NCI-H187 (cell line): ENCODE results near the gene HIC1.

Source experiments
- DNase-seq, 2 experiments: peaks; one replicate each; lab custom pipeline; 2025; lab: John Stamatoyannopoulos, UW

Gene HIC1

DNA sequence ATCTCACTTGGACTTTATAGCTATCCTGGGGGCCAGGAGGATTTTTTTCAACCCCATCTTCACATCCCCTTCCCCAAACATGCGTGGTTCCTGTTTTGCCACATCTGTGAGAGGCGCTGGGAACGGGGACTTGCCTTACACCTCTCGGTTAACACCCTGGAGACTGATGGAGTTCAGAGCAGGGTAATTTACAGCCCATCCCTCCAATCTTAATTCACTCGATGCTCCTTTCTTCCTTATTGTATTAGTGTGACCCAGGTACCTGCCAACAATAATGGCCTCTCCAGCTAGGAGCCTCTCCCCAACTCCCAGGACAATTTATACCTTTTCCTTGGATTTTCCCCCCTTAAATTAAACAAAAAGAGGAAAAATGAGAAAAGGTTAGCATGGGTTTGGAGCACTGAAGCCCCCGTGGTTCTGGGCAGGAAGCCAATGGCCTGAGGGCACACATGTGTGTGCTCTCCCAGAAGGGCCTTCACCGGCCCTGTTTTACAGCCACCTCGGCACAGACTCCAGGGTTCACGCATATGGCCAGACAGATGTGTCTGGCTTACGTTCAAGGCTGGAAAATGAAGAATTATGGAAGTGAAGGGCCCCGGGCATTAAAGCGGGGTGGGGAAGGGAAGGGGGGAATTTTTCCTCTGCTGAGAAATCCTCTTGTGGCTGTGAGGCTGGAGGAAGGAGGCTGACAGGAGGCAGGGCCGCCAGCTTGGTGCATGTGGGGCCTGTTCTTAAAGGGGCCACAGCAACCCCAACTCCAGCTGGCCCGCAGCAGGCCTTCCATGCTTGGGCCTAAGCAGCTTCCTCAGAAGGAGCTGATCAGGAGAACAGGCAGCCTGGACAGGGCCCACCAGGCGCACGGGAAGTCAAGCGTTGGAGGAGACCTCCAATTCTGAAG lies 21.4 kb downstream of the HIC1 start:
- no peak for DNase-seq

DNA sequence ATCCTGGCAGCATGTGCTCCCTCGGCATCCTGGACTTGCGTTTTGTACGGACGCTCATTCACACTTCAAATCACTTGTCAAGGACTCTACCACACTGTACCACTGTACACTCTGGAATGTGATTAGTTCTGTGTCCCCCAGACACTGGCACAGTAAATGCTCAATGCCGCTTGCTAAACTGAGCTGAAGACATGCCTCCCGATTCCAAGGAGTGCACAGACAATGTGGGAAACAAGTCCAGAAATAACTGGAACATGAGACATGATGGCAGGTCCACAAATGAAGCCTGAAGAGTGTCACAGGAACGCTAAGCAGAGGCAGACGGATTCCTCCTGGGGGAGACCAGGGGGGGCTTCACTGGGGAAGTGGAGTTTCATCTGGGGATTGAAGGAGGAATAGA lies 22.1 kb downstream of the HIC1 start:
- no peak for DNase-seq

DNA sequence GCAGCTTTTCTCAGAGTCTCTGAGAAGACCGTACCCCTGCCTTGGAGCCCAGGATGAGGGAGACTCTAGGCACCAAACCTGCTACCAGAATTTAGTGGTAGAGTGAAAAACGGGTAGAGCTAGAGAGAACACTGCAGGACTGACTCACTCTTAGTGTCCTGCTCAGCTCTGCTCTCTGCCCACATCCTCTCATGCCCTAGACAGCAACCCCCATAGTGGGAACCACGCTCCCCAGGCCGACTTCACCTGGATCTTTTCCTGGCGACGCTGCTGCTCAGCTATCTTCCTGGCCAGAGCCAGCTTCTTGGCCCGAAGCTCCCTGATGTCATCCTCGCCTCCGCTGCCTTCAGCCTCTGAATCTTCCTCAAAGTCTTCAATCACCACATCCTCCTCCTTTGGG lies 26.7 kb downstream of the HIC1 start:
- DNase-seq, result no peak

DNA sequence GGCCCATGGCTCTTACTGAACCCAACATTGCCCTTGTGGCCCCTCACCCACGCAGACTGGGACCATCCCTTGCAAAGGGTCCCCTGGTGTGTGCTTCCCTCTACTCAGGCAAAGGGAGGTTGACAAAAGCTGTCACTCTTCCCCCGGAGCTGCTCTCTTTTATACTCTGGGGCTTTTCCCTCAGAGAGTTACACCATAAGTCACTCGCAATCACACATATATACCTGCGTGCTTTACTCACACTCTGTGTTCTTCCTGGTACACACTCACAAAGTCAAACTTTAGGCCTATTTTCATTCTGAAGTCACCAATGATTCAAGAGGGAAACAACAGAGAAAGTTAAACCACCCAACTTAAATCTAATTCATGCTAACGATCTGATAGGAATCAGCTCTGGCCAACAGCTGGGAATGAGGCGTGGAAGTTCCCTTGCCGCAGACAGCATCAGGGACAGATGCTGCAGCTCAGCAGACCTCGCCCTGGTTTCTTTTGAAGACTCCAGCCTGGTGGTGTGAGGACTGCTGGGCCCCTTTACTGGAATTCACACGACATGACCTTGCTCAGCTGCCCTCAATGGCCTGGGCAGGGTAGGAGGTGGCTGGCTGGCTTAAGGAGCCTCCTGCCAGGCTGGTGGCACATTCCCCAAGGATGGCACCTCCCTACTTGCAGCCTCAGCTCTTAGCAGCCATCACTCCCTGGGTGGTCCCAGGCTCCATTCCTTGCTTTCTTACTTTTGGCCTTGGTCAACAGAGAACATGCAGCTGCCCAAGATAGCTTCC lies 27.3 kb downstream of the HIC1 start:
- DNase-seq, result no peak

DNA sequence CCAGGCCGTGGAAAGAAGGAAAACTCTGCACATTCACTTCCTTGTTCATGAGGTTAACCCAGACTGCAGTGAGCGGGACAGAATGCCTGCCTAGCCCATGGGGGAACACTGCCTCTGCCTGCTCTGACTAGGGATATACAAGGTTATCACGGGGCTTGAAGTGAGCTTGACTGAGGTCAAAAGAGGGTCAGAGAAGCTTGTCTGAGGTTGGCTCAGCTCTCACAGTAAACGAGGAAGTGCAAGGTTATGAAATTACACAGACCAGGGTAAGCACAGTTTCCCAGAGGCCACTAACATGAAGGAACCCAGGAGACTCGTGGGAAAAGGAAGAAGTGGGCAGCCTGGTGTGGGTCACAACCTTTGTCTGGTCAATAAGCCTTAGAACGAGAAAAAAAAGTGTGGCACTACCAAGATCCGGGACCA lies 28.7 kb downstream of the HIC1 start:
- no peak for DNase-seq

- DNase-seq, result no peak
Measured at GRCh38 chr17:2084036-2084765, 29.3 kb downstream of the HIC1 start.

DNA sequence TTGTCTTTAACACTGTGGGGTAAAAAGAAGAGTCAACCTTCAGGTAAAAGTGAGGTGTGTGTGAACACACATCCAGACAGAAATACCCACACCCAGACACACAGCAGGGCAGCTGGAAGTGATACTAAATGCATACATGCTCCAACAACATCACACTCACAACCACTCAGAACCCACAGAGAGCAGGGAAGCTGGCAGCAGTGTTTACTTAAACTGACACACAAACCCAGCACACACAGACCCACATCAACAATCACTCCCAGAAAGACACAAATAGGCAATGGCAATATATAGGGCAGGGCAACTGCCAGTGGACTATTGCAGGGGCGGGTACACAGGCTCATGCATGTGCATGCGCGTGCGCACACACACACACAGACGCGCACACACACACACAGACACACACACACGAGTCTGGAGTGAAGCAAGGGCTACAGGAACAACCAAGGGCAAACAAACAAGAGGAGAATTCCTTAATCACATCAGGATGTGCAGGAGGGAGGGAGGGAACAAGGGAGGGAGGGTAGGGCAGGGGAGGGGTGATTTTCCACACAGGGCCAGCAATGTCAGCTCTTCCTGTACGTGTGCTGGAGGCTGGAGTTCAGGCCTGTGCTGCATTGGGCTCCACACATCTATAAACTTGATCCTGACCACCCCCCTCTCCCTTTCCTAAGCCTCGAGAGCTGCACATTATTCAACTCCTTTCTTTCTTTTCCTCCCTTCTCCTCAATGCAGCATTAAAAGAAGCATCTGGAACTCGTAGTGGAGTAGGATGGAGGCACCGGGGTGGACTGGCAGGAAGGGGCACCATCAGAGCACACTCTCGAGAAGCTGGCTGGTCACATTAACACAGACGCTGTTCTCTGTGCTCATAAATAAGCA lies 30.1 kb downstream of the HIC1 start:
- no peak for DNase-seq

- DNase-seq, result no peak
Measured at GRCh38 chr17:2085648-2085949, 30.7 kb downstream of the HIC1 start.

GRCh38 chr17:2086306-2086705 lies 31.4 kb downstream of the HIC1 start:
- no peak for DNase-seq

- no peak for DNase-seq
Measured at GRCh38 chr17:2087597-2088211, 32.8 kb downstream of the HIC1 start.

GRCh38 chr17:2089021-2089422 lies 34.1 kb downstream of the HIC1 start:
- no peak for DNase-seq

DNA sequence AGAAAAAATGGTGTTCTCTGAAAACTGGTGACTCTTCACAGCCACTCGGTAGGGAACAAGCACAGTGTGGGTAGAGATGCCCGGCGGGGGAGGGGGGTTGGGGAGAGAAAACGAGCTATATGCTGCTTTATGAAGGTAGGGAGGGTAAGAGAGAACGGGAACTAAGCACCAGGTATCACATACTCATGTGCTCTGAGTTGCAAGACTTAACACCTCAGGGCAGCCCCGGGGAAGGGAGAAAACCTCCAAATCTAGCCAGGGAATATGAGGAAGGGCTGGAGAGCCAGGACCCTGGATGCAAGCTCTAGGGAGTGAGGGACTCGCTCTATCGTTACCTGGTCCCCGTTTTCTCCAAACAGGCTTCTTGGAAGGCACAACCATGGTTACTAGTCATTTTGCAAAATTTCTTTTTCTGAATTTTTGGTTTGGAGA lies 35.3 kb downstream of the HIC1 start:
- DNase-seq, result no peak

DNA sequence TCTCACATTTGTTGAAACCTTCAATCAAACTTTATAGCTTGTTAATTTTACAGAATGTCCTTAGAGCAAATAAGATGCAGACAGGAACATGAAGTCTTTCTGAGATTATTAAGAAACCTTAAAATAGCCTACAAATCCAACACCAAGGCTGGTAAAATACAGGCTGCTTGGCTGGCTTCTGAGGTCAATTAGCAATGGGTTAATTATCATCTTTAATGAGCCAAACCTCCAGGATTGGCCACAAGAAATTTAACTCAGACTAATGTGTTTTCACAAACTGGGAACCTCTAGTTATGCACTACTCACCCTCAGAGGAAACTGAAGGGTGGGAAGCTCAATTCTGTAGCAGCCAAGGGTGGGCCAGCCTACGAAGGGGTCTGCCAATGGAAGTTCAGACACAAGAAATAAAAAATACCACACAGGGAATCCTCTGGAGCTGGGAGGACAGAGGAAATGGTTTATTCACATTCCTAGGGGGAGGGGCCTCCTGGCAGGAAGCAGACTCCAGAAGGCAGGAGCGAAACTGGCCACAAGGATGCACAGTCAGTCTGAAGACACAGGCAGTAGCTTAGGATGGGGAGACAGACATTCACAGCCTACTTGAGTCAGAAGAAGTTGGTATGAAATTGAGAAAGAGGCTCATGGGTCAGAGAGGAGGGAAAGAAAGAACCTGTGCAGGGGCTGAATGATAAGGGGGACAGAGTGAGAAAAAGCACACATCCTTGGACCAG lies 36.1 kb downstream of the HIC1 start:
- no peak for DNase-seq

DNA sequence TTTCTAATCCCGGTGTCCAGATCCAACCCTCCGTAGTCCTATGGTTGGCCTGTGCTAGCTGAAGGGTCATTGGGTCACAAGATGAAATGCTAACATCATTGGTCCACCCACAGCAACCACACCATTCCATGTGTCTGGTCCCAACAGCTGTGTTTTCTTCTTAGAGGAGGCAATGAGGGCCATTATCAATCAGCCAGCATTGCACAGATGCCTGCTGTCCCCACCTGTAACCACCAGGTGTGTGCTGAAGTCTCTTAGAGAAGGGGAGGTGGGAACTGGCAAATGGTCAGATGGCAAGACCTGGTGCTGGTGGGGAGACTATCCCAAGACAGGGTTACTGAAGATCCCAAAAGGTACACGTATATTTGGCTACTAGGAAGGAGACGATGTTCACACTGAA lies 37.4 kb downstream of the HIC1 start:
- no peak for DNase-seq

- DNase-seq, result no peak
Measured at GRCh38 chr17:2093349-2093748, 38.4 kb downstream of the HIC1 start.

DNA sequence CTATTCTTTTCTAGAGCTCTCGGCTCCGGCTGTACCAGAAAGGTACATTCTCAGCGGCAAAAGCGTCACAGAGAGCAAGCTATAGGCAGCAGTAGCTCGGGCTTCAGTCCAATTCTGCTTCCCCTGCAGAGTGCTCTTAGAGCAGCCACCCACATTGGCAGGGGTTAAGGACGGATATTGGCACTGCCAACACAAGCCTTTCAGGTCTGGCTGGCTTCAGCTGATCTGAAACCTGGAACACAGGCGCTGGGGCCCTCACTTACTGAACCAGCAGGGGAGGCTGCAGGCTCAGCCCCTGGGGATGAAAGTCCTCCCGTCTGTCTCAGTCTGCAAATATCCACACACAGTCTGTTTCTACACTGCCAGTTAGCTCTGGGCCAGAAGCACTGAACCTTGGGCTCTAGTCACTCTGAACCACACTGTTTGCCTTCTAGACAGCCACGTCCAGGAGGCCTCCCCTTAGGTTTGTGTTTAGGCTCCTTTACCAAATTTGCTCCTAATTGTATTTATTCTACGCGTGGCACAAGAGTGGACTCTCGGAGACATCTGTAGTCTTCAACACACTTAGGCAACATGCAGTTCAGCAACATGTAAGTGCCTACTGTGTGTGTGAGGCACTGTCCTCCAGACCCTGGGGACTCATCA lies 40.1 kb downstream of the HIC1 start:
- DNase-seq, result no peak

DNA sequence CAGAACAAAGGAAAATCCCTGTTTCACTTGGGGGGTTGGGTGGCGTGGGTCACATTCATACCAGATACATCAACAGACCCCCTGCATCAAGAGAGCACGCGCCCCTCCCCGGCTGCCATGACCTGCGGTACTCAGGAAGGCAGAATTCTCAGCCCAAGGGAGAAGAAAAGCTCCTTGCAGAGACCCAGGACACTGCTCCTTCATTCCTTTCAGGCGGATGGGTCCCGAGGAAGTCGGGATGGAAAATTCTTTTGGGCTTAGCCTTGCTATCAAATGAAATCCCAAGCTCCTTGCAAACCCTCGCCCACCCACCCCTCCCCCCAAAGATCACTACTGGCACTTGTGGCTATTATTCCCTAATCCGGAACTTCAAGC lies 40.6 kb downstream of the HIC1 start:
- DNase-seq, result no peak

DNA sequence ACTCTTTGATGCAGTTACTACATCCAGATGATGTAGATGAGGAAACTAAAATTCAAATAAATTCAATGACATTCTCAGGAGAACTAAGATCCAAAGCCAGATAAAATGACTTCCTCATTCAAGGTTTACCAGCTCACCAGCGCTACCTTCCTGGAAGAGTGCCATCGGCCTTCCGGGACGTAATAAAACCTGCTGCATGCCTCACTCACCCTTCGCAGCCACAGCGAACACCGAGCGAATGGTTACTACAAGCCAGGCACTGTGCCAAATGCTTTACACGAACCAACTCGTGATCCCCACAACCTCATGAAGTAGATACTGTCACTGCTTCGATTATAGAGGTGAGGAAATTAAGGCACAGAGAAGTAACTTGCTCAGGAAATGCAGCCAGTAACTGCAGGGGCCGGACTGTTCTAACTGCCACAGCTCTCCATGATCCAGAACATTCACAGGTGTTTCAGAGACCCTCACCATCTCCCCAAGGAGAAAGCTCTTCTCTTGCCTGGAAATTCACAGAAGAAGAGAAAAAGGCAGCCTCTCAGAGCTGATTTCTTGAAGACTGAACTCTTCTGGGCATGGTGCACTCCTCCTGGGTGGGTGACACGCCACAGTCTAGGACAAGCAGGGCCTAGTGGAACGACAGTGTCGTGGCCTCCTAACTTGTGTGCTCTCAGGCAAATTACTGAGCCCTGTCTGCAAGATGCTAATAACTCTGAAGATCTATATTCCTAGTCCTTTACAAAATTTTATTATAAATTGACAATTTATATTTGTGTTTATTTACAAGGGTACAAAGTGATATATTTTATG lies 46.8 kb downstream of the HIC1 start:
- DNase-seq, result no peak
